Neuron (in vitro differentiated cells): Measurements from ENCODE around the gene ITPR2.

Experiments
- H2AFZ ChIP-seq: one replicate; pipeline ENCODE4 v1.6.1; 2013; ENCODE audit warnings: low read depth, mild to moderate bottlenecking, inconsistent platforms, low read length, moderate library complexity
- H3K27me3 ChIP-seq: one replicate; pipeline ENCODE4 v1.6.1; 2013; ENCODE audit warnings: low read length; ENCODE audit not compliant: insufficient read depth
- H3K36me3 ChIP-seq: one replicate; pipeline ENCODE4 v1.6.1; 2013; ENCODE audit warnings: low read length; ENCODE audit not compliant: insufficient read depth
- H3K4me1 ChIP-seq: one replicate; pipeline ENCODE4 v1.6.1; 2013; ENCODE audit warnings: low read length; ENCODE audit not compliant: insufficient read depth
- H3K4me3 ChIP-seq: 2 replicates; pipeline ENCODE4 v1.5.1; 2013; ENCODE audit warnings: mild to moderate bottlenecking, low read length, moderate library complexity
- H3K9me3 ChIP-seq: one replicate; pipeline ENCODE4 v1.6.1; 2013; ENCODE audit warnings: low read length

The ITPR2 gene

DNA sequence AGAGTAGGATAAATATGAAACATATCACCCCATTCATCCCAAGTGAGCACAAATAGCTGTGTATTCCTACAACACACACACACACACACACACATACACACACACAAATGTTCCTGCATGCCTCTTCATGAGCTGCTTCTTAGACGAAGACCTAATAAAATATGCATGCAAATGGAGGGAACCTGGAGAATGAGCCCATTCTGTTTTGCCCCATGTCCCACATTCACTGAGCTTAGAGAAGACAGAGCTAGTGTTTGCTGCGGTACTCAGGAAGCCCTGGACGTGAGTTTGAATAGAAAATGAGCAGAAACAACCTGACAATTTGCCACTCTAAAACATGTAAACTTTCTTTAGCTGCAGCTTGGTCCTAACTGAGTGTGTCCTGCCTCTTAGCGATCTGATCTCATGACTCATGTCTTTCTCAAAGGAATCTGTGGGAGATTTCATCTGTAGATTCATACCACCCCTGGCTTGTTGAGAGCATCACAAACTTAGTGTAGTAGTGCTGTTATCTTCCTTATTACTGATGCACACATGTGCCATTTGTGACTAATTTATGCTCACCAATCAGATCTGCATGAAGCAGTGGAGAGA is 86.8 kb downstream of the ITPR2 start:
- peaks cover 11% of the 10 kb centered on the region for H3K4me1 ChIP-seq

DNA sequence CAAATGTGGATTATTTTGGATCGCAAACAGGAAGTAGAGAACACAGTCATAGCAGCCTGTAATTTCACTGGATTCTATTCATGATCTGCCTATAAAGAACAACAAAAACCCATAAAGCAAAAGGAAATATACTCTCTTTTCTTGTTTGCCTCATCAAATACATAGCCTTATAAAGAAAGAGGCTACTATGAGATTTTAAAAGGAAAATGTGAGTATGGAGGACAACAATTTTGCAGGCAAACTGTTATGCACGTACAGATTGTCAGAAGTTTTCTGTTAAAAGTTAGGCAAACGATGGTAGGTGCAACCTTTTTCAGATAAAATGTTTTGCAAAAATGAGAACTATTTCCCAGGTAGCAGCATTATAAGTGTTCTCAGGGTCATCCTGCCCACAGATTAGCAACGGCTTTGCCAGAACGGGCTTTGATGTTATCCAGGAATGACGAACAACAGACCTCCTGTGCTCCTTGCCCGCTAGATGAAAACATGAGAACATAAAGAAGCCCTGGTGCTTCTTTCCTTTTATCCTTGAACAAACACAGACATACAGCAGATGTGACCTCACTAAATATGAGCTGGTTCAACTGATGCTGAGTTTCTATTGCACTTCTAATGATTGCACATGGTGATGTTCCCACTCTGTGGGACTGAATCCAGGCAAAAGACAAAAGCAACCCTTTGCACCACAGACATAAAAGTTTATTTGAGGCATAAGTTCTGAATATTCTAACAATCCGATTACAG is 88.1 kb downstream of the ITPR2 start:
- peak overlapping the region; percentile 58 for H2AFZ ChIP-seq
- no peaks in the 10 kb centered on the region for H3K27me3 ChIP-seq
- no peak overlapping the region for H3K4me3 ChIP-seq
- H3K36me3 ChIP-seq = no peaks in the 10 kb centered on the region
- H3K4me1 ChIP-seq = peaks cover 11% of the 10 kb centered on the region
- no peaks in the 10 kb centered on the region for H3K9me3 ChIP-seq

More for the DNA sequence above, 86.8 kb downstream of the ITPR2 start:
- H3K9me3 ChIP-seq = no peaks in the 10 kb centered on the region
- no peaks in the 10 kb centered on the region for H3K36me3 ChIP-seq
- H3K4me3 ChIP-seq = no peak overlapping the region
- H2AFZ ChIP-seq = no peak overlapping the region
- H3K27me3 ChIP-seq = no peaks in the 10 kb centered on the region

DNA sequence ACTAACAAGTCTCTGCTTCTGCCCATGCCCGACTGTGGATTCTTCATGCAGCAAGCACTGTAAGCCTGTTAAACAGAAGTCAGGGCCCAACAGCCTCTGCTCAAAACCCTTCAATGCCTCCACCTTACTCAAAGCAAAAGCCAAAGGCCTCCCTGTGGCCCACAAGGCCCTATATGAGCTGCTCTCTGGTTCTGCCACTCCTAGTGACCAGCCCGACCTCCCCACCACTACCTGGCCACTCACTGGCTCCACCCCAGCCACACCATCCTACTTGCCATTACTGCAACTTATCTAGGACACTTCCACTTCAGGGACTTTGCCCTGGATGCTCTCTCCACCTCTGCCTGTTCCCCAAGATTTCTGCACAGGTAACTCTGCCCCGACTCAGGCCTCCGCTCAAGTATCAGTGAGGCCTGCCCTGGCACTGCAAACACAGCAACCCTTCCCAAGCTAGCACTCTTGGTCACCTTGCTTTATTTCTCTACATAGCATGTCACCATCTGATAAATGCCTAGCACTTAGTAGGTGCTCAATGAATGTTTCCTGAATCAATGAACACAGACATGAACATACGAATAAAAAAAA is 88.9 kb downstream of the ITPR2 start:
- Histone ChIP-seq H3K27me3 (no peaks in the 10 kb centered on the region), H3K4me3 (no peak overlapping the region), H3K9me3 (no peaks in the 10 kb centered on the region), H3K4me1 (peaks cover 11% of the 10 kb centered on the region), H3K36me3 (no peaks in the 10 kb centered on the region), H2AFZ (no peak overlapping the region)

GRCh38 chr12:26741584-26742227 is 91.3 kb downstream of the ITPR2 start:
- no peaks in the 10 kb centered on the region for H3K9me3 ChIP-seq

GRCh38 chr12:26740991-26741390 is 92.0 kb downstream of the ITPR2 start:
- Histone ChIP-seq H3K36me3 (no peaks in the 10 kb centered on the region), H3K27me3 (no peaks in the 10 kb centered on the region), H2AFZ (no peak overlapping the region), H3K9me3 (no peaks in the 10 kb centered on the region), H3K4me3 (no peak overlapping the region), H3K4me1 (peaks cover 11% of the 10 kb centered on the region)

More at GRCh38 chr12:26741584-26742227, 91.3 kb downstream of the ITPR2 start:
- H2AFZ ChIP-seq = no peak overlapping the region
- no peak overlapping the region for H3K4me3 ChIP-seq
- no peaks in the 10 kb centered on the region for H3K27me3 ChIP-seq
- H3K36me3 ChIP-seq = no peaks in the 10 kb centered on the region
- H3K4me1 ChIP-seq = peaks cover 11% of the 10 kb centered on the region

- H3K36me3 ChIP-seq = no peaks in the 10 kb centered on the region
- H3K9me3 ChIP-seq = no peaks in the 10 kb centered on the region
- H3K4me3 ChIP-seq = no peak overlapping the region
- H3K4me1 ChIP-seq = peaks cover 8% of the 10 kb centered on the region
- no peak overlapping the region for H2AFZ ChIP-seq
- no peaks in the 10 kb centered on the region for H3K27me3 ChIP-seq
Observed at GRCh38 chr12:26740348-26740747, 92.6 kb downstream of the ITPR2 start.

DNA sequence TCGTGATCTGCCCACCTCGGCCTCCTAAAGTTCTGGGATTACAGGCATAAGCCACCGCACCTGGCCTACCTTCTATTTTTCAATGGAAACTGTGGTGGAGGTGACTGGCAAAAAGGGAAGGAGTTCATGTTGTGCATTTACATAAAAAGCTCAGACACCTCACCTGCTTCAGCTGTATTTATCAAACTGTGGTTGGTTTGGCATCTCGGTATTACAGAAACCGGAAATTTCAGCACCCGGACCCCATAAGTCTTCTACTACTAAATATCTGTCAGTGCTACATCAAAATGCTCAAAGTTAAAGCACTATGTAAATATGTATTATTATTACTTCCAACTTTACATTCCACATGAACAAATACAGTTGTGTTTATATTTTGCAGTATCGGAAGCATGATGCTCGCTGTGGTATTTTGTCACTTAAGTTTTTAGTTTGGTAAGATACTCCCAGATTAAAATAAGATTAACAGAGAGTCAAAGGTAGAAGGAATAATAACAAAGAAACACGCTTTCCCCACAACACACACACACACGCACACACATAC is 95.4 kb downstream of the ITPR2 start:
- Histone ChIP-seq H3K4me1 (no peaks in the 10 kb centered on the region), H3K4me3 (no peak overlapping the region), H3K36me3 (no peaks in the 10 kb centered on the region), H3K9me3 (no peaks in the 10 kb centered on the region), H2AFZ (no peak overlapping the region), H3K27me3 (no peaks in the 10 kb centered on the region)

- H3K27me3 ChIP-seq = no peaks in the 10 kb centered on the region
- H2AFZ ChIP-seq = no peak overlapping the region
- no peaks in the 10 kb centered on the region for H3K36me3 ChIP-seq
- no peaks in the 10 kb centered on the region for H3K4me1 ChIP-seq
- no peaks in the 10 kb centered on the region for H3K9me3 ChIP-seq
- no peak overlapping the region for H3K4me3 ChIP-seq
Observed at GRCh38 chr12:26736563-26737486, 96.2 kb downstream of the ITPR2 start.

- H3K4me1 ChIP-seq = no peaks in the 10 kb centered on the region
- no peaks in the 10 kb centered on the region for H3K36me3 ChIP-seq
- no peaks in the 10 kb centered on the region for H3K9me3 ChIP-seq
- no peaks in the 10 kb centered on the region for H3K27me3 ChIP-seq
- no peak overlapping the region for H2AFZ ChIP-seq
- no peak overlapping the region for H3K4me3 ChIP-seq
Observed at GRCh38 chr12:26735249-26735639, 97.8 kb downstream of the ITPR2 start.

DNA sequence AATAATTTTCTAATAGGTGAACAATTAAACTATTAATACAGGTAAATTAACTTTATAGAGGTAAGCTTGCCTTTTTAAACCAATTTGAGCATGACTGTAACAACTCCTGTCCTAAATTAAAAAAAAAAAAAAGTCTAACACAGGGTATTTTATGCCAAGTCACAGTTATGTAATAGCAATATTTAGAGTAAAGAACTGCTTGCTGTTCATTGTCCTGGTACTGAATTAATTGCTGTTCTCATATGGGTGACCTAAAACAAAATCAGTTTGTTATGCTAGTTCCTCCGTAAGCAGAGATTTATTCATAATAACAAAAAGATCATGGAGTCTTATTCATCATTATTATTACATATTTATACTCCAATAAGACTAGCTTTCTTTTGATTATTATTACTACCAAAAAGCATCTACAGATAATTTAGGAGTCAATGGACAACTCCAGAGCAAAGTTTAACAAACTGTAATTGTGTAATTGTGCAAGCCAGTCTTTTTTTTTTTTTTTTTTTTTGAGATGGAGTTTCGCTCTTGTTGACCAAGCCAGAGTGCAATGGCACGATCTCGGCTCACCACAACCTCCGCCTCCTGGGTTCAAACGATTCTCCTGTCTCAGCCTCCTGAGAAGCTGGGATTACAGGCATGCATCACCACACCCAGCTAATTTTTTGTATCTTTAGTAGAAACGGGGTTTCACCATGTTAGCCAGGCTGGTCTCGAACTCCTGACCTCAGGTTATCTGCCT is 98.3 kb downstream of the ITPR2 start:
- Histone ChIP-seq H3K36me3 (no peaks in the 10 kb centered on the region), H3K9me3 (no peaks in the 10 kb centered on the region), H3K27me3 (no peaks in the 10 kb centered on the region), H2AFZ (no peak overlapping the region), H3K4me1 (no peaks in the 10 kb centered on the region), H3K4me3 (no peak overlapping the region)

DNA sequence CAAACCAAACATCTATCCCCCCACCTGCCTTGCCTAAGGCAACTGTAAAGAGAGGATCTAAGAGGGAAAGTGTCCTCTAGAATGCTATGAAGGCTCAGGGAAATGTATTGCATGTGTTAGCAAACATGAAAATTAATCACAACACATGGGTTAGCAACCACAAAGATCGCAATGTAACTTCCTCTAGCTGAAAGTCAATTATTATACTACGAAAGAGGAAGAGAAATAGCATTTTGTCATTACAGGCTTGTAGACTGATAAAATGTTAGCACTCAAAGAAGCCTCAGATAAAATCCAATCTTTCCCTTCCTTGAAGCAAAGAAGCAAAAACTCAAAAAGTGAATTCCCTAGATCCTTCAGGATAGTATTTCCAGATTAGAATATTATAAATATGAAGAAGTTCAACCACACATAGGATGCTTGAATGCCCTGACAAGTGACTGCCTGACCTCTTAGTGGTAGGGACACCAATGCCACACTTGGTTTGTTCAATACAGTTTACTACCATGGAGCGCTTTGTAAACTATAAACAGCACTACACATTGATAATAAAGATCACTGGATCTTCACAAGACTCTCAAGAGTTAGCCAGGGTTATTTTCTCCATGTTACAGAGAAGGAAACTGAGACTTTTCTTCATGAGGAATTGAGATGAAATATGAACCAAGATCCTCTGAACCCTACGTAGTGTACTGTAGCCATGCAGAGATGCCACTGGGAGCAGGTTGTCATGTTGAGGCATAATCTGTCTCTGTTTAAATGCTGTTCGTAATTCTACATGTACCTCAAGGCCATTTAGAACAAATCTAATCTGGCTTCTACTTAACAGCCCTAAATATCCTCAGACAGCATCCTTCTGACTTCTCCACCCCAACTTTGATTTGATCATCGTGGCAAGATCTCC is 100.7 kb downstream of the ITPR2 start:
- H3K4me1 ChIP-seq = no peaks in the 10 kb centered on the region
- no peak overlapping the region for H2AFZ ChIP-seq
- H3K4me3 ChIP-seq = no peak overlapping the region
- no peaks in the 10 kb centered on the region for H3K9me3 ChIP-seq
- no peaks in the 10 kb centered on the region for H3K36me3 ChIP-seq
- no peaks in the 10 kb centered on the region for H3K27me3 ChIP-seq
